SHP77 treated with DMSO at 0.1 percent for 48 hours (cell line): ENCODE results near the gene TTLL11.

Experiments used
- DNase-seq: peaks from one replicate; lab custom pipeline; 2025; lab: John Stamatoyannopoulos, UW

The TTLL11 gene

GRCh38 chr9:121876658-121877271, 216.3 kb downstream of the TTLL11 start:
- DNase-seq: no peak

GRCh38 chr9:121876255-121876654, 216.9 kb downstream of the TTLL11 start:
- DNase-seq: no peak

GRCh38 chr9:121874524-121874923, 218.6 kb downstream of the TTLL11 start:
- no peak for DNase-seq

GRCh38 chr9:121871431-121872025, 221.6 kb downstream of the TTLL11 start:
- no peak for DNase-seq

- no peak for DNase-seq
Observed at GRCh38 chr9:121870271-121870670, 222.8 kb downstream of the TTLL11 start.

GRCh38 chr9:121868626-121869025, 224.5 kb downstream of the TTLL11 start:
- no peak for DNase-seq

GRCh38 chr9:121866927-121867326, 226.2 kb downstream of the TTLL11 start:
- no peak for DNase-seq

GRCh38 chr9:121865884-121866283, 227.2 kb downstream of the TTLL11 start:
- DNase-seq: no peak

- no peak for DNase-seq
Observed at GRCh38 chr9:121865060-121865459, 228.0 kb downstream of the TTLL11 start.

- DNase-seq: no peak
Observed at GRCh38 chr9:121863955-121864354, 229.2 kb downstream of the TTLL11 start.

- no peak for DNase-seq
Observed at GRCh38 chr9:121862371-121863332, 230.5 kb downstream of the TTLL11 start.

GRCh38 chr9:121861501-121862180, 231.5 kb downstream of the TTLL11 start:
- DNase-seq: no peak

- no peak for DNase-seq
Observed at GRCh38 chr9:121860744-121861143, 232.4 kb downstream of the TTLL11 start.

- no peak for DNase-seq
Observed at GRCh38 chr9:121860213-121860612, 232.9 kb downstream of the TTLL11 start.

GRCh38 chr9:121859646-121860045, 233.5 kb downstream of the TTLL11 start:
- no peak for DNase-seq

- DNase-seq: no peak
Observed at GRCh38 chr9:121858788-121859187, 234.3 kb downstream of the TTLL11 start.

GRCh38 chr9:121857928-121858327, 235.2 kb downstream of the TTLL11 start:
- no peak for DNase-seq

- DNase-seq: no peak
Observed at GRCh38 chr9:121855476-121855875, 237.6 kb downstream of the TTLL11 start.

- no peak for DNase-seq
Observed at GRCh38 chr9:121853617-121854395, 239.3 kb downstream of the TTLL11 start.

GRCh38 chr9:121852651-121853616, 240.2 kb downstream of the TTLL11 start:
- no peak for DNase-seq
